Stomach (tissue), 4 donors: ENCODE results near the gene C12orf50.

Experiments used
- EP300 ChIP-seq: sonication (generic); formaldehyde crosslinking; IDR thresholded peaks from one replicate; pipeline ENCODE4 v1.6.1; 2017; ENCODE audit warnings: antibody characterized with exemption
- POLR2A ChIP-seq, 4 donors: fragments of 450-650 bp; IDR thresholded peaks; one replicate each; pipeline ENCODE4 v1.6.1; 2016; ENCODE audit warnings: antibody characterized with exemption in 4 of 4, control low read depth in 2 of 4, mild to moderate bottlenecking in 1 of 4, moderate library complexity in 1 of 4
- POLR2AphosphoS5 ChIP-seq, 3 donors: sonication (generic); formaldehyde crosslinking; IDR thresholded peaks; one replicate each; pipeline ENCODE4 v1.6.1; 2016; ENCODE audit warnings: antibody characterized with exemption in 3 of 3
- TF ChIP-seq, protein P1 (sequence below), 7 experiments: fragments of 450-650 bp in 4 of 7; fragments of 200-600 bp in 3 of 7; sonication (generic) in 3 of 7; IDR thresholded peaks; one replicate each; pipeline ENCODE4 v1.5.1; 2016 to 2019; ENCODE audit warnings: antibody characterized with exemption in 7 of 7, control low read depth in 2 of 7, mild to moderate bottlenecking in 1 of 7

GRCh38 chr12:88062474-88062873, 33.3 kb upstream of the C12orf50 start:
- TF ChIP-seq, protein P1, sequence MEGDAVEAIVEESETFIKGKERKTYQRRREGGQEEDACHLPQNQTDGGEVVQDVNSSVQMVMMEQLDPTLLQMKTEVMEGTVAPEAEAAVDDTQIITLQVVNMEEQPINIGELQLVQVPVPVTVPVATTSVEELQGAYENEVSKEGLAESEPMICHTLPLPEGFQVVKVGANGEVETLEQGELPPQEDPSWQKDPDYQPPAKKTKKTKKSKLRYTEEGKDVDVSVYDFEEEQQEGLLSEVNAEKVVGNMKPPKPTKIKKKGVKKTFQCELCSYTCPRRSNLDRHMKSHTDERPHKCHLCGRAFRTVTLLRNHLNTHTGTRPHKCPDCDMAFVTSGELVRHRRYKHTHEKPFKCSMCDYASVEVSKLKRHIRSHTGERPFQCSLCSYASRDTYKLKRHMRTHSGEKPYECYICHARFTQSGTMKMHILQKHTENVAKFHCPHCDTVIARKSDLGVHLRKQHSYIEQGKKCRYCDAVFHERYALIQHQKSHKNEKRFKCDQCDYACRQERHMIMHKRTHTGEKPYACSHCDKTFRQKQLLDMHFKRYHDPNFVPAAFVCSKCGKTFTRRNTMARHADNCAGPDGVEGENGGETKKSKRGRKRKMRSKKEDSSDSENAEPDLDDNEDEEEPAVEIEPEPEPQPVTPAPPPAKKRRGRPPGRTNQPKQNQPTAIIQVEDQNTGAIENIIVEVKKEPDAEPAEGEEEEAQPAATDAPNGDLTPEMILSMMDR (IDR thresholded peaks at IDR 0.05), result no peak
- TF ChIP-seq POLR2AphosphoS5 (IDR thresholded peaks at IDR 0.05) (no peak), POLR2A (IDR thresholded peaks at IDR 0.05) (no peak), EP300 (no peak)
